Adrenal gland (tissue), 12 donors: ENCODE measurements around the gene ADARB2. TPM values are rescaled to one million over a fixed set of nuclear protein-coding genes. Genes with fewer than 3 reads are reported as not detected.

Experiments
- DNase-seq, 7 donors: peaks; one replicate each; pipeline ENCODE4 v3.0.0-alpha.2; 2019 to 2020
- H3K27ac ChIP-seq, 5 donors: fragments of 200-600 bp; sonication (generic) in 4 of 5; 1 replicate in 3 of 5; 2 replicates in 2 of 5; pipeline versions ENCODE4 v1.5.1 to v1.8.0; 2016 to 2020; ENCODE audit warnings: mild to moderate bottlenecking in 1 of 5
- H3K27me3 ChIP-seq: fragments of 200-600 bp; 2 replicates; pipeline ENCODE4 v1.8.0; 2021
- H3K36me3 ChIP-seq, 2 donors: fragments of 200-600 bp; replicated peaks in 1 of 2; 1 replicate in 1 of 2; 2 replicates in 1 of 2; pipeline versions ENCODE4 v1.5.1 to v1.8.0; 2018 to 2022
- H3K4me1 ChIP-seq, 2 donors: fragments of 200-600 bp; replicated peaks in 1 of 2; 1 replicate in 1 of 2; 2 replicates in 1 of 2; pipeline versions ENCODE4 v1.5.1 to v1.8.0; 2018 to 2021
- H3K4me3 ChIP-seq, 4 donors: fragments of 200-600 bp; sonication (generic) in 3 of 4; one replicate each; pipeline ENCODE4 v1.5.1; 2016 to 2018
- H3K9me3 ChIP-seq, 3 donors: fragments of 200-600 bp; sonication (generic) in 1 of 3; replicated peaks in 1 of 3; 1 replicate in 2 of 3; 2 replicates in 1 of 3; pipeline versions ENCODE4 v1.5.1 to v1.8.0; 2016 to 2021
- CTCF ChIP-seq, 6 experiments: fragments of 450-650 bp in 4 of 6; fragments of 200-600 bp in 2 of 6; sonication (generic) in 1 of 6; IDR thresholded peaks; 1 replicate in 5 of 6; 2 replicates in 1 of 6; pipeline versions ENCODE4 v1.5.1 to v1.8.0; 2016 to 2021; ENCODE audit warnings: antibody characterized with exemption in 6 of 6, mild to moderate bottlenecking in 2 of 6, moderate library complexity in 1 of 6
- POLR2A ChIP-seq, 2 donors: fragments of 450-650 bp; IDR thresholded peaks; one replicate each; pipeline ENCODE4 v1.6.1; 2017; ENCODE audit warnings: antibody characterized with exemption in 2 of 2, mild to moderate bottlenecking in 2 of 2, moderate library complexity in 1 of 2
- WGBS, 4 donors: extraction: QIAGEN DNeasy Blood & Tissue Kit in 2 of 4; methylation state at CpG; one replicate each; pipeline versions ENCODE4 v1.1.5 to v1.1.7; 2013 to 2017; 5-methylcytosine and 5-hydroxymethylcytosine counted together
- intact Hi-C, 2 donors: fragments of 100-400 bp; cut with DNase I; formaldehyde crosslinking; loops; one replicate each; pipeline versions ENCODE4 v1.14.1 to v1.15.0; 2022 to 2023
- polyA plus RNA-seq, 3 donors: library from polyadenylated mRNA; stranded (reverse); fragments of 200-250 nt in 2 of 3; fragments of 350-450 nt in 1 of 3; fragmentation: Illumina TruSeq in 1 of 3; extraction: RNeasy Lipid Tissue Mini Kit (QIAGEN cat#74804) in 1 of 3; gene quantifications; one replicate each; pipeline ENCODE4 v1.2.3, GENCODE V29; 2013 to 2014
- total RNA-seq, 9 donors: library from RNA; depleted of rRNA in 4 of 9; stranded (reverse); fragments of >200 nt in 4 of 9; fragments of 120-200 nt in 1 of 9; fragmentation: NEBNext Ultra II Directional in 1 of 9; extraction: Animal tissue kit (Norgen Biotek cat#: 25700) in 1 of 9; gene quantifications; one replicate each; pipeline versions ENCODE4 v1.1.0 to v1.2.4, GENCODE V29; 2013 to 2023
- donor health status: healthy with polysubstance abuse.
- donor health status: Bipolar disorder and iron deficiency.
- donor health status: DM: yes; HTN: yes; CAD: no.
- donor health status: DM: no; HTN: no; CAD: no.
- donor health status: DM: no; HTN: no; CAD: no.
- donor health status: DM: yes; HTN: yes; CAD: no.

The ADARB2 gene
- total and polyA plus RNA-seq, 12 donors, result 0.14 to 3.1 (median 0.91) TPM

GRCh38 chr10:1232164-1232911, 505.0 kb downstream of the ADARB2 start:
- WGBS, 4 donors, result 92 to 96% (median 94%) methylated on average over 9 of the region's 9 CpGs
- no peak for DNase-seq
- TF ChIP-seq POLR2A (IDR thresholded peaks at IDR 0.05) (no peak), CTCF (IDR thresholded peaks at IDR 0.05) (no peak)
- Histone ChIP-seq H3K4me3 (no peak overlapping the region), H3K9me3 (no peaks in the 10 kb centered on the region), H3K27ac (no peak overlapping the region), H3K27me3 (no peaks in the 10 kb centered on the region), H3K36me3 (no peaks in the 10 kb centered on the region), H3K4me1 (no peaks in the 10 kb centered on the region)
- intact Hi-C loops, result no loop called here

GRCh38 chr10:1230592-1231275, 506.6 kb downstream of the ADARB2 start:
- WGBS, 4 donors, result 64 to 79% (median 76%) methylated on average over 9 of the region's 9 CpGs

GRCh38 chr10:1230138-1230537, 507.2 kb downstream of the ADARB2 start:
- intact Hi-C loops, result no loop called here
- WGBS, 4 donors, result 61 to 76% (median 74%) methylated on average over 5 to 8 of the region's 8 CpGs
- no peaks in the 10 kb centered on the region for H3K36me3 ChIP-seq
- DNase-seq, result no peak
- H3K9me3 ChIP-seq, result no peaks in the 10 kb centered on the region
- H3K4me3 ChIP-seq, result no peak overlapping the region
- H3K27me3 ChIP-seq, result no peaks in the 10 kb centered on the region
- TF ChIP-seq POLR2A (IDR thresholded peaks at IDR 0.05), result no peak
- TF ChIP-seq CTCF (IDR thresholded peaks at IDR 0.05), result no peak
- no peak overlapping the region for H3K27ac ChIP-seq
- H3K4me1 ChIP-seq, result no peaks in the 10 kb centered on the region

More at GRCh38 chr10:1230592-1231275, 506.6 kb downstream of the ADARB2 start:
- Histone ChIP-seq H3K4me3 (no peak overlapping the region), H3K9me3 (no peaks in the 10 kb centered on the region), H3K27ac (no peak overlapping the region), H3K4me1 (no peaks in the 10 kb centered on the region), H3K27me3 (no peaks in the 10 kb centered on the region), H3K36me3 (no peaks in the 10 kb centered on the region)
- TF ChIP-seq CTCF (IDR thresholded peaks at IDR 0.05) (no peak), POLR2A (IDR thresholded peaks at IDR 0.05) (no peak)
- DNase-seq, result no peak
- intact Hi-C loops, result no loop called here

GRCh38 chr10:1229574-1229973, 507.8 kb downstream of the ADARB2 start:
- WGBS, 4 donors, result 77 to 84% (median 80%) methylated on average over 10 of the region's 10 CpGs
- no peak overlapping the region for H3K27ac ChIP-seq
- no peak for TF ChIP-seq CTCF (IDR thresholded peaks at IDR 0.05)
- no peak for TF ChIP-seq POLR2A (IDR thresholded peaks at IDR 0.05)
- no peaks in the 10 kb centered on the region for H3K27me3 ChIP-seq
- no peaks in the 10 kb centered on the region for H3K4me1 ChIP-seq
- intact Hi-C loops, result no loop called here
- H3K4me3 ChIP-seq, result no peak overlapping the region
- DNase-seq, result no peak
- H3K36me3 ChIP-seq, result no peaks in the 10 kb centered on the region
- H3K9me3 ChIP-seq, result no peaks in the 10 kb centered on the region
